HCT116 (cell line): Measurements from ENCODE around the gene HIP1R. TPM values are rescaled to one million over a fixed set of nuclear protein-coding genes. Genes with fewer than 3 reads are reported as not detected.

Experiments
- ATAC-seq: fragments of 200-7000 bp; cut with Tn5 transposase; 2 replicates; pipeline ENCODE4 v1.9.1; 2020; ENCODE audit warnings: mild to moderate bottlenecking, moderate library complexity
- BruUV-seq: library from RNA; stranded (reverse); fragments of 400-500 nt; replicated peaks from 2 replicates; lab custom pipeline; 2021; lab: Mats Ljungman, UMichigan
- CTCF ChIA-PET: fragments of 300-600 bp; sonication (Branson Sonifier 250); formaldehyde crosslinking; loops from one replicate; lab custom pipeline; 2021; ENCODE audit warnings: antibody characterized with exemption; lab: Charles Lee
- POLR2A ChIA-PET: fragments of 300-600, 350-600 bp; sonication (Branson Sonifier 250); formaldehyde crosslinking; loops from one replicate; lab custom pipeline; 2021; ENCODE audit warnings: antibody characterized with exemption; lab: Charles Lee
- RAD21 ChIA-PET, 2 experiments: fragments of 300-600 bp; sonication (Branson Sonifier 250); formaldehyde crosslinking; loops; one replicate each; lab custom pipeline; 2023; ENCODE audit warnings: low total read pairs in 2 of 2; ENCODE audit not compliant: uncharacterized antibody in 2 of 2, unreplicated experiment in 2 of 2, low non-redundant PET in 1 of 2; lab: Charles Lee
- DNase-seq: peaks from one replicate; pipeline ENCODE4 v3.0.0-alpha.2; 2010; ENCODE audit warnings: low read depth, low spot score
- H2AFZ ChIP-seq: fragments of 200-600 bp; shearing (Covaris generic), sonication (generic); 2 replicates; pipeline ENCODE4 v1.6.1; 2017; ENCODE audit warnings: low read depth, mixed run types, mixed read lengths, antibody characterized with exemption, low read length; ENCODE audit not compliant: poor library complexity, severe bottlenecking
- H3K27ac ChIP-seq: 2 replicates; pipeline ENCODE4 v1.5.1; 2012; ENCODE audit warnings: low read depth, low read length
- H3K27me3 ChIP-seq: fragments of 200-600 bp; sonication (generic); 2 replicates; pipeline ENCODE4 v1.6.1; 2016; ENCODE audit warnings: mixed run types, low read length, mixed read lengths; ENCODE audit not compliant: insufficient read depth
- H3K36me3 ChIP-seq, 2 experiments: fragments of 200-500 bp in 1 of 2; fragments of 200-600 bp in 1 of 2; sonication (Bioruptor generic) in 1 of 2; sonication (generic) in 1 of 2; 2 replicates each; pipeline versions ENCODE4 v1.5.1 to v1.6.1; 2014 to 2016; ENCODE audit warnings: low read length in 2 of 2, inconsistent platforms in 1 of 2, mixed read lengths in 1 of 2, mixed run types in 1 of 2; ENCODE audit not compliant: insufficient read depth in 2 of 2, control insufficient read depth in 1 of 2
- H3K4me1 ChIP-seq, 2 experiments: fragments of 200-600 bp in 1 of 2; sonication (generic) in 1 of 2; 2 replicates each; pipeline versions ENCODE4 v1.5.1 to v1.6.1; 2012 to 2017; ENCODE audit warnings: low read length in 2 of 2, inconsistent platforms in 1 of 2, mild to moderate bottlenecking in 1 of 2, mixed read lengths in 1 of 2, mixed run types in 1 of 2, moderate library complexity in 1 of 2; ENCODE audit not compliant: insufficient read depth in 2 of 2, control insufficient read depth in 1 of 2
- H3K4me2 ChIP-seq: fragments of 200-600 bp; sonication (generic); 2 replicates; pipeline ENCODE4 v1.6.1; 2017; ENCODE audit warnings: mixed run types, low read length, mixed read lengths
- H3K4me3 ChIP-seq, 2 experiments: fragments of 200-600 bp in 1 of 2; sonication (generic) in 1 of 2; replicated peaks in 1 of 2; 2 replicates each; pipeline ENCODE4 v1.5.1; 2011 to 2016; ENCODE audit warnings: low read length in 2 of 2, control low read depth in 1 of 2, low read depth in 1 of 2, mild to moderate bottlenecking in 1 of 2, mixed read lengths in 1 of 2, mixed run types in 1 of 2
- H3K79me2 ChIP-seq: fragments of 200-600 bp; sonication (generic); 2 replicates; pipeline ENCODE4 v1.6.1; 2017; ENCODE audit warnings: mild to moderate bottlenecking, mixed run types, low read length, moderate library complexity, mixed read lengths; ENCODE audit not compliant: insufficient read depth
- H3K9ac ChIP-seq: fragments of 200-600 bp; sonication (generic); 2 replicates; pipeline ENCODE4 v1.6.1; 2016; ENCODE audit warnings: low read length, mixed read lengths
- H3K9me2 ChIP-seq: fragments of 200-600 bp; sonication (generic), shearing (Covaris generic); 2 replicates; pipeline ENCODE4 v1.6.1; 2017; ENCODE audit warnings: mixed run types, mild to moderate bottlenecking, moderate library complexity; ENCODE audit not compliant: insufficient read depth
- H3K9me3 ChIP-seq, 2 experiments: fragments of 200-500 bp in 1 of 2; fragments of 200-600 bp in 1 of 2; sonication (Bioruptor generic) in 1 of 2; sonication (generic) in 1 of 2; 2 replicates each; pipeline ENCODE4 v1.6.1; 2014 to 2017; ENCODE audit warnings: low read length in 2 of 2, mixed read lengths in 2 of 2, inconsistent platforms in 1 of 2, low read depth in 1 of 2, mild to moderate bottlenecking in 1 of 2, mixed run types in 1 of 2, moderate library complexity in 1 of 2; ENCODE audit not compliant: control insufficient read depth in 1 of 2, insufficient read depth in 1 of 2
- H4K20me1 ChIP-seq: fragments of 200-600 bp; sonication (generic), shearing (Covaris generic); 2 replicates; pipeline ENCODE4 v1.6.1; 2017; ENCODE audit warnings: mixed run types, mild to moderate bottlenecking, moderate library complexity; ENCODE audit not compliant: insufficient read depth
- CBX3 ChIP-seq: IDR thresholded peaks from 2 replicates; pipeline ENCODE4 v1.6.1; 2012; ENCODE audit warnings: low read depth
- EGR1 ChIP-seq: IDR thresholded peaks from 2 replicates; pipeline ENCODE4 v1.6.1; 2012; ENCODE audit warnings: low read depth
- EZH2 ChIP-seq: fragments of 200-600 bp; sonication (generic); IDR thresholded peaks from 2 replicates; pipeline ENCODE4 v1.6.1; 2017; ENCODE audit warnings: antibody characterized with exemption, mixed run types
- FOSL1 ChIP-seq: IDR thresholded peaks from 2 replicates; pipeline ENCODE4 v1.6.1; 2012; ENCODE audit warnings: low read depth
- RAD21 ChIP-seq: IDR thresholded peaks from 2 replicates; pipeline ENCODE4 v1.6.1; 2012; ENCODE audit warnings: low read depth, mild to moderate bottlenecking
- SRF ChIP-seq: IDR thresholded peaks from 2 replicates; pipeline ENCODE4 v1.6.1; 2012; ENCODE audit warnings: low read depth
- YY1 ChIP-seq: IDR thresholded peaks from 2 replicates; pipeline ENCODE4 v1.6.1; 2011; ENCODE audit warnings: low read length, low read depth, moderate library complexity, mild to moderate bottlenecking; ENCODE audit not compliant: insufficient replicate concordance; ENCODE audit errors: extremely low read depth
- intact Hi-C: fragments of 100-400 bp; cut with micrococcal nuclease; formaldehyde crosslinking; loops from 2 replicates; pipeline ENCODE4 v1.10.0; 2022
- total RNA-seq: library from RNA; stranded (reverse); gene quantifications from one replicate; pipeline ENCODE4 v1.2.1, GENCODE V29; 2021; ENCODE audit not compliant: unreplicated experiment
- TF ChIP-seq, protein P1 (sequence below): IDR thresholded peaks from 2 replicates; pipeline ENCODE4 v1.6.1; 2012
- TF ChIP-seq, protein P2 (sequence below): IDR thresholded peaks from 2 replicates; pipeline ENCODE4 v1.6.1; 2011; ENCODE audit warnings: mild to moderate bottlenecking, low read length, moderate library complexity; ENCODE audit not compliant: insufficient replicate concordance; ENCODE audit errors: extremely low read depth

The HIP1R gene
- total RNA-seq, 1 experiment from 2014 or later, result 57.8 TPM

DNA sequence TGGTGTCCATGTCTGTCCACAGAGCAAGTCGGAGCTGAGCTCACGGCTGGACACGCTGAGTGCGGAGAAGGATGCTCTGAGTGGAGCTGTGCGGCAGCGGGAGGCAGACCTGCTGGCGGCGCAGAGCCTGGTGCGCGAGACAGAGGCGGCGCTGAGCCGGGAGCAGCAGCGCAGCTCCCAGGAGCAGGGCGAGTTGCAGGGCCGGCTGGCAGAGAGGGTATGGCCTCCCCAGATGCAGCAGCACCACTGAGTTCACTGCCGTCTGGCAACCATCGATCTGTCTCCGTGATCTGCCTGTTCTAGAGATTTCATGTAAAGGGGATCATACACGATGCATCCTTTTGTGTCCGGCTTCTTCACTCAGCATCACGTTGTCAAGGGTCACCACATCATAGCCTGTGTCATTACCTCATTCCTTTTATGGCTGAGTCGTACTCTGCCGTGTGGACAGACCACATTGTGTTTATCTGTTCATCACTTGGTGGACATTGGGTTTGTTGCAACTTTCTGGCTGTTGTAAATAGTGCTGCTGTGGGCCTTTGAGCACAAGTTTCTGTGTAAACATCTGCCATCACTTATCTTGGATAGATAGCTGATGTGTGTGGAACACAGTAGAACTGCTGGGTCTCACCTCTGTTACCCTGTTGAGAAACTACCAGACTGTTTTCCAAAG, 21.9 kb downstream of the HIP1R start:
- peaks cover 0 to 8% of the 10 kb centered on the region in 2 experiments; a peak in 2 of 4 replicates for H3K36me3 ChIP-seq
- no peak for ATAC-seq
- no peaks in the 10 kb centered on the region for H3K9me3 ChIP-seq
- no peak overlapping the region for H2AFZ ChIP-seq
- intact Hi-C loops, result no loop called here
- no peak overlapping the region for H3K4me3 ChIP-seq
- no peaks in the 10 kb centered on the region for H4K20me1 ChIP-seq
- POLR2A ChIA-PET, result interaction anchor here (1.0 kb wide), 1 partner anchor 99 kb away, joined by 4 read pairs; no protein-coding TSS in a partner anchor
- TF ChIP-seq CBX3 (no peak), YY1 (no peak), EGR1 (no peak), EZH2 (no peak), FOSL1 (no peak), SRF (no peak), RAD21 (no peak)
- TF ChIP-seq, protein P1, sequence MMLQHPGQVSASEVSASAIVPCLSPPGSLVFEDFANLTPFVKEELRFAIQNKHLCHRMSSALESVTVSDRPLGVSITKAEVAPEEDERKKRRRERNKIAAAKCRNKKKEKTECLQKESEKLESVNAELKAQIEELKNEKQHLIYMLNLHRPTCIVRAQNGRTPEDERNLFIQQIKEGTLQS, result no peak
- TF ChIP-seq, protein P2, sequence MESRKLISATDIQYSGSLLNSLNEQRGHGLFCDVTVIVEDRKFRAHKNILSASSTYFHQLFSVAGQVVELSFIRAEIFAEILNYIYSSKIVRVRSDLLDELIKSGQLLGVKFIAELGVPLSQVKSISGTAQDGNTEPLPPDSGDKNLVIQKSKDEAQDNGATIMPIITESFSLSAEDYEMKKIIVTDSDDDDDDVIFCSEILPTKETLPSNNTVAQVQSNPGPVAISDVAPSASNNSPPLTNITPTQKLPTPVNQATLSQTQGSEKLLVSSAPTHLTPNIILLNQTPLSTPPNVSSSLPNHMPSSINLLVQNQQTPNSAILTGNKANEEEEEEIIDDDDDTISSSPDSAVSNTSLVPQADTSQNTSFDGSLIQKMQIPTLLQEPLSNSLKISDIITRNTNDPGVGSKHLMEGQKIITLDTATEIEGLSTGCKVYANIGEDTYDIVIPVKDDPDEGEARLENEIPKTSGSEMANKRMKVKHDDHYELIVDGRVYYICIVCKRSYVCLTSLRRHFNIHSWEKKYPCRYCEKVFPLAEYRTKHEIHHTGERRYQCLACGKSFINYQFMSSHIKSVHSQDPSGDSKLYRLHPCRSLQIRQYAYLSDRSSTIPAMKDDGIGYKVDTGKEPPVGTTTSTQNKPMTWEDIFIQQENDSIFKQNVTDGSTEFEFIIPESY, result no peak
- no peaks in the 10 kb centered on the region for H3K4me1 ChIP-seq
- H3K27ac ChIP-seq, result no peak overlapping the region
- no peak for DNase-seq
- H3K27me3 ChIP-seq, result no peaks in the 10 kb centered on the region
- H3K79me2 ChIP-seq, result no peaks in the 10 kb centered on the region
- CTCF ChIA-PET, result interaction anchor here (0.8 to 1.1 kb wide), 2 partner anchors 15 to 64 kb away, joined by 3 read pairs; no protein-coding TSS in a partner anchor
- no peaks in the 10 kb centered on the region for H3K9me2 ChIP-seq
- H3K4me2 ChIP-seq, result no peak overlapping the region
- H3K9ac ChIP-seq, result no peak overlapping the region
- no TSS peak for BruUV-seq
- RAD21 ChIA-PET, result no interaction called here
